ENCODE results near the gene HOOK2. TPM values are rescaled to one million over a fixed set of nuclear protein-coding genes. Genes with fewer than 3 reads are reported as not detected.

The HOOK2 gene
- polyA plus RNA-seq, 1 donor from 2014 or later, result 28.4 TPM

GRCh38 chr19:12791345-12792050, 16.1 kb upstream of the HOOK2 start, which contains the start of gene JUNB:
TSS of gene JUNB (plus strand) at chr19:12791486. CDS start at chr19:12791772, 286 bp downstream.
- peak; percentile 28 for TF ChIP-seq SMC3 (conservative IDR thresholded peaks at IDR 0.05; ENCODE audit: poor library complexity)
- peak; percentile 50 for TF ChIP-seq EP300 (conservative IDR thresholded peaks at IDR 0.05; ENCODE audit: poor library complexity, severe bottlenecking)
- TF ChIP-seq EZH2 (IDR thresholded peaks at IDR 0.05; ENCODE audit: borderline replicate concordance, insufficient read depth, low read length, poor library complexity, severe bottlenecking), result no peak
- peak; percentile 76 for TF ChIP-seq MXI1 (conservative IDR thresholded peaks at IDR 0.05; ENCODE audit: poor library complexity, severe bottlenecking)
- peak; percentile 100 for TF ChIP-seq POLR2AphosphoS5 (IDR thresholded peaks at IDR 0.05)
- no peak for TF ChIP-seq RAD21 (conservative IDR thresholded peaks at IDR 0.05)
- peak; percentile 96 for TF ChIP-seq REST (IDR thresholded peaks at IDR 0.05; ENCODE audit: borderline replicate concordance)
- TF ChIP-seq, protein P1, sequence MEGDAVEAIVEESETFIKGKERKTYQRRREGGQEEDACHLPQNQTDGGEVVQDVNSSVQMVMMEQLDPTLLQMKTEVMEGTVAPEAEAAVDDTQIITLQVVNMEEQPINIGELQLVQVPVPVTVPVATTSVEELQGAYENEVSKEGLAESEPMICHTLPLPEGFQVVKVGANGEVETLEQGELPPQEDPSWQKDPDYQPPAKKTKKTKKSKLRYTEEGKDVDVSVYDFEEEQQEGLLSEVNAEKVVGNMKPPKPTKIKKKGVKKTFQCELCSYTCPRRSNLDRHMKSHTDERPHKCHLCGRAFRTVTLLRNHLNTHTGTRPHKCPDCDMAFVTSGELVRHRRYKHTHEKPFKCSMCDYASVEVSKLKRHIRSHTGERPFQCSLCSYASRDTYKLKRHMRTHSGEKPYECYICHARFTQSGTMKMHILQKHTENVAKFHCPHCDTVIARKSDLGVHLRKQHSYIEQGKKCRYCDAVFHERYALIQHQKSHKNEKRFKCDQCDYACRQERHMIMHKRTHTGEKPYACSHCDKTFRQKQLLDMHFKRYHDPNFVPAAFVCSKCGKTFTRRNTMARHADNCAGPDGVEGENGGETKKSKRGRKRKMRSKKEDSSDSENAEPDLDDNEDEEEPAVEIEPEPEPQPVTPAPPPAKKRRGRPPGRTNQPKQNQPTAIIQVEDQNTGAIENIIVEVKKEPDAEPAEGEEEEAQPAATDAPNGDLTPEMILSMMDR (IDR thresholded peaks at IDR 0.05; ENCODE audit: poor library complexity, severe bottlenecking), result peak; percentile 13
- TF ChIP-seq TAF1 (IDR thresholded peaks at IDR 0.05; ENCODE audit: low read depth), result peak; percentile 95
- no peaks in the 10 kb centered on the region for H3K9me2 ChIP-seq (ENCODE audit: insufficient read depth, low read length)
- H3K79me2 ChIP-seq (replicated peaks; ENCODE audit: insufficient read depth, low read length), result no peaks in the 10 kb centered on the region
- H3K4me2 ChIP-seq (ENCODE audit: low read length), result peak within 1 kb of the TSS; percentile 48
- H3F3A ChIP-seq (ENCODE audit: insufficient read depth, low read length, poor library complexity, severe bottlenecking), result no peaks in the 10 kb centered on the region
- peak within 1 kb of the TSS; percentile 52 for H3K27ac ChIP-seq (ENCODE audit: low read length)
- H2AFZ ChIP-seq (ENCODE audit: low read depth, low read length), result no peak within 1 kb of the TSS
- H3K4me3 ChIP-seq (ENCODE audit: low read length), result peak within 1 kb of the TSS; percentile 87
- peak within 1 kb of the TSS; percentile 82 for H3K9ac ChIP-seq (ENCODE audit: low read length)
- H3K36me3 ChIP-seq (ENCODE audit: insufficient read depth, low read length), result no peaks in the 10 kb centered on the region
- no peaks in the 10 kb centered on the region for H3K9me3 ChIP-seq (ENCODE audit: low read length)
- H3K27me3 ChIP-seq (ENCODE audit: insufficient read depth, low read depth, low read length), result peaks cover 29% of the 10 kb centered on the region
- H4K20me1 ChIP-seq (ENCODE audit: insufficient read depth), result no peaks in the 10 kb centered on the region

DNA sequence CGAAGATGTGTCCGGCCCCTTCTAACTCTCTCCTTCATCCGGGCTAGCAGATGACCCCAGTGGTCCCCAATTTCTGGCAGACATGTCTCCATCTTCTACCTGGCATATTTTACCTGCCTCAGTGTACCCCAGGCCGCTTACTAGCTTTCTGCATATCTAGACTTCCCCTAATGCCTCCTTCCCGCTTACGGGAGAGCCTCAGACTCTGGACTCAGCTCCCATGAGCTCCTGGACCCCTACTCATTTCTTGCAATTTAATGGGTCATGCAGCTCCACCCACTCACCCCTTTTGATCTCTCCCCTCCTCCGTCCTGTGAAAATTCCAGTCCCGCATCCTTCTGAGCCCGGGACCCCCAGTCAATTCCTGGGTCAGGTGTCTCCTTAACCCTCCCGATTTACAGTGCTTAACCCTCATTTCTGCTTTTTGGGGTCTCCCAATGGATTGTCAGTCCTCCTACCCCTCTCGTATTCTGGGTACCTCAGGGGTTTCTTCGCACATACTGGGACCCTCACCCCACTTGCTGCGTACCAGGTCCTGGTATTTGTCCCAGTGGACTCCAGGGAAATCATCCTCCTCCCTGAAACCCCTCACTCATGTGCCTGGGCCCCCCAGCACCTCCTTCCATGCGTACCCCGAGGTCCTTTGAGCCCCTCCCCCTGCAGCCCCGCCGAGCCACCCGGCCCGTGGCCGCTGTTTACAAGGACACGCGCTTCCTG, 15.4 kb upstream of the HOOK2 start:
- Histone ChIP-seq H2AFZ (ENCODE audit: low read depth, low read length) (no peak overlapping the region), H3K27ac (ENCODE audit: low read length) (peak overlapping the region; percentile 33)

More for the DNA sequence above, 15.4 kb upstream of the HOOK2 start:
- Histone ChIP-seq H4K20me1 (ENCODE audit: insufficient read depth) (no peaks in the 10 kb centered on the region), H3K9ac (ENCODE audit: low read length) (peak overlapping the region; percentile 82), H3F3A (ENCODE audit: insufficient read depth, low read length, poor library complexity, severe bottlenecking) (no peaks in the 10 kb centered on the region), H3K9me2 (ENCODE audit: insufficient read depth, low read length) (no peaks in the 10 kb centered on the region), H3K4me3 (ENCODE audit: low read length) (peak overlapping the region; percentile 87), H3K79me2 (replicated peaks; ENCODE audit: insufficient read depth, low read length) (no peaks in the 10 kb centered on the region), H3K9me3 (ENCODE audit: low read length) (no peaks in the 10 kb centered on the region), H3K36me3 (ENCODE audit: insufficient read depth, low read length) (no peaks in the 10 kb centered on the region), H3K27me3 (ENCODE audit: insufficient read depth, low read depth, low read length) (peaks cover 29% of the 10 kb centered on the region), H3K4me2 (ENCODE audit: low read length) (peak overlapping the region; percentile 48)
- TF ChIP-seq EP300 (conservative IDR thresholded peaks at IDR 0.05; ENCODE audit: poor library complexity, severe bottlenecking) (no peak), MXI1 (conservative IDR thresholded peaks at IDR 0.05; ENCODE audit: poor library complexity, severe bottlenecking) (no peak), REST (IDR thresholded peaks at IDR 0.05; ENCODE audit: borderline replicate concordance) (no peak), TAF1 (IDR thresholded peaks at IDR 0.05; ENCODE audit: low read depth) (no peak), POLR2AphosphoS5 (IDR thresholded peaks at IDR 0.05) (no peak), EZH2 (IDR thresholded peaks at IDR 0.05; ENCODE audit: borderline replicate concordance, insufficient read depth, low read length, poor library complexity, severe bottlenecking) (no peak), RAD21 (conservative IDR thresholded peaks at IDR 0.05) (no peak), SMC3 (conservative IDR thresholded peaks at IDR 0.05; ENCODE audit: poor library complexity) (no peak)
- TF ChIP-seq, protein P1 (IDR thresholded peaks at IDR 0.05; ENCODE audit: poor library complexity, severe bottlenecking), result no peak

All from neural cell (in vitro differentiated cells).